Right lung (tissue), 5 donors: Measurements from ENCODE around the gene OCA2. TPM values are rescaled to one million over a fixed set of nuclear protein-coding genes. Genes with fewer than 3 reads are reported as not detected.

Experiments used
- DNase-seq, 2 donors: peaks; one replicate each; pipeline ENCODE4 v3.0.0-alpha.2; 2013
- polyA plus RNA-seq, 5 donors: library from polyadenylated mRNA; unstranded; fragments of 120-200 nt; gene quantifications; one replicate each; pipeline versions ENCODE4 v1.2.1 to v1.2.3, GENCODE V29; 2013; ENCODE audit warnings: inconsistent platforms in 1 of 5, low replicate concordance in 1 of 5; ENCODE audit not compliant: insufficient read length in 5 of 5, insufficient read depth in 1 of 5

OCA2 gene
- polyA plus RNA-seq, 5 donors: 11.5 to 19.4 (median 15.1) TPM

- DNase-seq: no peak
Measured at GRCh38 chr15:28106294-28107110, 7.4 kb upstream of the OCA2 start.

DNA sequence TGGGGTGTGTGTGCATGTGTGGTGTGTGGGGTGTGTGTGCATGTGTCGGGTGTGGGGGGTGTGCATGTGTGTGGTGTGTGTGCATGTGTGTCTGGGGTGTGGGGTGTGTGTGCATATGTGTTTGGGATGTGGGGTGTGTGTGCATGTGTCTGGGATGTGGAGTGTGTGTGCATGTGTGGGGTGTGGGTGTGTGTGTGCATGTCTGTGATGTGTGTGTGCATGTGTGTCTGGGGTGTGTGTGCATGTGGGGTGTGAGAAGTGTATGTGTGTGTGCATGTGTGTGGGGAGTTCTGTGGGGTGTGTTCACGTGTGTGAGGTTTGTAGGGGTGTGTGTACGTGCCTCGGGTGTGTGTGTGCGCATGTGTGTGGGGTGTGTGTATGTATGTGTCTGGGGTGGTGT is 6.7 kb upstream of the OCA2 start:
- DNase-seq: no peak

GRCh38 chr15:28105224-28105791 is 6.2 kb upstream of the OCA2 start:
- DNase-seq: no peak

DNA sequence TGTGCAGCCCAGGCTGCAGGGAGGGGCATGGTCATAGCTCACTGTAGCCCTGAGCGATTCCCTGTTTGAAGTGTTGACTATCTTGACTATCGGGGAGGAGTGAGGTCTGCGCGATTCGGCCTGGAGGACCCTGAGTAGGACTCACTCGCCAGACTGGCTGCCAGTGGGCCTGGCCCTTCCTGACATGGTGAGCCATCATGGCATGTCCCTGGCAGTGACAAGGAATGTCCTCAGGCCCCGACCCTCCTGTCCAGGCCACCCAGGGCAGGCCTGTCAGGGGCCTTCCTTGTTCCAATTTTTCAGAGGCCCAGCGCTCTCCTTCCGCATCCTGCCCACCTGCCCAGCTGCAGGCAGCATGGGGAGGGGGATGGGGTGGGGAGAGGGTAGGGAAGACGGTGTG is 5.2 kb upstream of the OCA2 start:
- no peak for DNase-seq

GRCh38 chr15:28103831-28104230 is 4.7 kb upstream of the OCA2 start:
- no peak for DNase-seq

DNA sequence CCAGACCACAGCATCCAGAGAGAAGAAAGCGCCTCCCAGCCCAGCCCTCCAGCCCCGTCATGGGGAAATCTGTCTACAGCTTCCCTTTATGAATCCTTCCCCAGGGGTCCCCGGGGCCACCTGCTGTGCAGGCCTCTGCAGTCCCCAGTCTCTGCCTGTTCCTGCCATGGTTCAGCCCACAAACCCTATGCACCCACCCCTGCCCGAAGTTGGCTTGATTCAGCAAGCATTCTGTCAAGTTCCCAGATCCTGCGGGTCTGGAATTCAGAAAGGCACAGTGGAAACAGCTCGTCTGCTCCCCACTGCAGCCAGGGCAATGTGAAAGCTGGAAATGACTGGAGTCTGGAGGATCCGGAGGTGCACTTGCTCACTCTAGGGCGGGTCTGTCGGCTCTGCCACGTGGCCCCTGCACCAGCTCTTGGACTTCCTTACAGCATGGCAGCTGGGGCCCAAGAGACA is 2.9 kb upstream of the OCA2 start:
- no peak for DNase-seq

DNA sequence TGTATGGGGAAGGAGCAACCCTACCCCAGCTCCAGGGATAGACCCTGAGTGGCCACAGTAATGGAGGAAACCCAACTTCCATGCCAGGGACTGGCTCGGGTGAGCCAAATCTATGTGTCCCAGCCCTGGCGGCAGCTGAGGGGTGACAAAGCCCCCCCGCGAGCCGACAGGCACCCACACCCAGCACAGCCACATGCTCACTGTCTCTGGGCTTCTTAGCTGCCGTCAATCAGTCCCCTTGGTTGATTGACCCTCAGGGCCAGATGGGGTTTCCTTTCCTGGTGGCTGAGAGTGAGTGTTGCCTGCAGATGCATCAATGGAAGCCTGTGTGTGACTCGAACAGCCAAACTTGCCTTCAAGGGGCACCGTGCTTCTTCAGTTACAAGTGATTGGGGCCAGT is 2.1 kb upstream of the OCA2 start:
- DNase-seq: no peak

- no peak for DNase-seq
Measured at GRCh38 chr15:28100516-28101195, 1.5 kb upstream of the OCA2 start.

GRCh38 chr15:28099555-28100140 is 533 bp upstream of the OCA2 start:
- no peak for DNase-seq

DNA sequence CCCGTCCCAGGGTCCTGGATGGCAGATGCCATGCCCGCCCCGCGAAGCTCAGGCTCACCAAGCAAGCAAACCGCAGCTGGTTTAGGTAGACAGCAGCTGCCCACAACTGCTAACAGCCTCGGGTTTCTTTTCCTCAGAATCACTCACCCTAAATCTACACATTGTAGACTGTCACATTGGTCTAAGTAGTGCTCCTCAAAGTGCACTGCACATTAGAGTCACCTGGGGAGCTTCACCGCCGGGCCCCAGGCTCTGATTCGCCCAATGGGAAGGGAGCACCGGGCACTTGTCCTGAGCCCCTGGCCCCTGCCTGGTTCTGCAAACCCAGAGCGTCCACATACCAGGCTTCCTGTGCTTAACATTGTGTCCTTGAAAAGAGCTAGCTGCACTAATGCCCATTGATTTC is 752 bp downstream of the OCA2 start:
- DNase-seq: no peak

DNA sequence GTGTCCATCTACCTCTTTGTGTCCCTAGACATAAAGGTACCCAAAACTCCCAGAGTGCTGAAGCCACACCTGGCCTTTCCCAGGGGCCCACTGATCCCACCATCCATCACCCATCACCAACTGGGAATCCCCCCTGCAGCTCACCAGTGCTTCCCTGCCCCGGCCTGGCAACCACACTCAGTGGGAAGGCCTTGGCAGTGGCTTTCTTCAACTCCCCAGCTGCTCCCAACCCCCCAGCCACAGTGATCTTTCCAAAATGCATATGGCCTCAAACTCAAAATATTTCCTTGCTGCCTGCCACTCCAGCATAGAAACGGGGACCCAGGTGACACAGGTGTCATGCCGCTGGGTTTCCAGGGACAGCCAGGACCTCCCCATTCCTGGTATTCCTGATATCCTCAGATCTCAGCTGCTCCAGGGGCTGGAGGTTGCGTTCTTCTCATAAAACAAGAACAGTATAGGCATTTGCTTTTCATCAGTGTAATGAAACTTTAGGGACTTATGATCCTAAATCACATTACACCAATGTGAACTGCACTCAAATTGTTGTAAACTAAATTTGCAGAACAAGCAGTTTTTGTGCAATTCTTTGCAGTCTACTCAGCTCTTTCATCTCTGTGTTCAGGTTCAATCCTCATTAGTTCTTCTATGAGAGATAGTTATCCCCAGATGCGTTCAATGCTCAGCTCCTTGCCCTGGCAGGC is 1.3 kb downstream of the OCA2 start:
- no peak for DNase-seq

DNA sequence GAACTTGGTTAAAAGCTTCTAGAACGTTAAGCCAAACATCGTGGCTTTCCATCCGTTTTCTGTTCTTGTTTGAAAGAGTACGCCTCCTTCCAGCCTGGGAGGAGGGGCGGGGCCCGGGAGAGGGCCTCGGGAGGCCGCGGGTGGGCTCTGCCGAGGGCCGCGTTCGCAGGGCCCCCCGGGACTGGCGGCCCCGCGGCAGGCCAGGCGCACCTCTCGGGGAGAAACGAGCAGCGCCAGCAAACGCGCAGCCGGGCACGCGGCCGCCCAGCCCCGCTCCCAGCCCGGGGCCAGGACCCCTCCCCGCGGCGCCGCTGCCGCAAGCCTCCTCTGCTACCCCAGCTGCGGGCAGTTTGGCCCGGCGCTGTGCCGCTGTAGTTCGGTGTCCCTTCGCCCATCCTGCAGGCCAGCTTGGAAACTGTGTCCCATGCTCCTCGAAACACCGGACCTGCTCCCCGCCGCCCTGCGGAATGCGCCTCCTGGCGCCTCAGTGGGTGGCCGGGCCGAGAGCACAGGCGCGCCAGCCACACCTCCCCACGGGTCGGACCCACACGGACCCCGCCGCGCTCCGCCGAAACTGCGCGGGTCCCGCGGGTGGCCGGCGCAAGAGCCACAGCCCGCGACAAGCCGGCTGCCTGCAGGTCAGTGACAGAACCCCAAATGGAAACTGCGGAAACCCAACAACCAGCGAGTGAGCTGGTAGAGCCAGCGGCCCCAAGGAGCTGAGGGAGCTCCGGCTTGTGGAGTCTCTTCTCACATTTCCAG is 2.3 kb downstream of the OCA2 start:
- DNase-seq: no peak

- no peak for DNase-seq
Measured at GRCh38 chr15:28096411-28096669, 2.8 kb downstream of the OCA2 start.

- DNase-seq: no peak
Measured at GRCh38 chr15:28094732-28095521, 4.2 kb downstream of the OCA2 start.

- no peak for DNase-seq
Measured at GRCh38 chr15:28093752-28094535, 5.2 kb downstream of the OCA2 start.

DNA sequence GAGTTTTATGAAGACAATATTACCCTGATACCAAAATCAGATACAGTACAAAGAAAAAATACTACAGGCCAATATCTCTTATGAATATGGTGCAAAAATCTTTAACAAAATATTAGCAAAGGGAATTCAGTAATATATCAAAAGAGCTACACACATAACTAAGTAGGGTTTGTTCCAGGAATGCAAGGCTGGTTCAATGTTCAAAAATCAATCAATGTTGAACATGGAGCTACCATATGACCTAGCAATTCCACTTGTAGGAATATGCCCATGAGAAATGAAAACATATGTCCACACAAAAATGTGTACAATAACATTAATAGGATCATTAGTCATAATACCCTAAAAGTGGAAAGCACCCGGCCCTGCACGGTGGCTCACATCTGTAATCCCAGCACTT is 7.8 kb downstream of the OCA2 start:
- no peak for DNase-seq

DNA sequence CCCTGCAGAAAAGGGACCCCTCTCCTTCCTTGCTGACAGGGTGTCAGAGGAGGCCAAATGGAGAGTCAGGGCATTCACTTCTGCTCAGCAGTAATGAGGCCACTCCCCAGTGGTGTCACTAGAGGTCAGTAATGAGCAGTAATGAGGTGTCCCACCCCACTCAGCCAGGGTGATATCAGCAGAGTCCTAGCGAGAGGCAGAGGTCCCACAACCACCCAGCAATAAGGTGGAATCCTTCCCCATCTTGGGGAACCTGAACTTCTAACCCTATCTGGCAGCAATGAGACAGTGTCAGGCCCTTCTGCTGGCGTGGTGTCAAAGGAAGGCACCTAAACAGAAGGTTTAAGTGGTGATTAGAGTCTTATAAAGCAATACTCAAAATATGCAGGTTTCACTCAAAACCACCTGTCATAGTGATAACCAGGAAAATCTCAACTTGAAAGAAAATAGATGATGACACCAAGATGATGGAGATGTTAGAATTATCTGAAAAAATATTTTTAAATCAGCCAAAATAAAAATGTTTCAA is 12.9 kb downstream of the OCA2 start:
- DNase-seq: no peak

DNA sequence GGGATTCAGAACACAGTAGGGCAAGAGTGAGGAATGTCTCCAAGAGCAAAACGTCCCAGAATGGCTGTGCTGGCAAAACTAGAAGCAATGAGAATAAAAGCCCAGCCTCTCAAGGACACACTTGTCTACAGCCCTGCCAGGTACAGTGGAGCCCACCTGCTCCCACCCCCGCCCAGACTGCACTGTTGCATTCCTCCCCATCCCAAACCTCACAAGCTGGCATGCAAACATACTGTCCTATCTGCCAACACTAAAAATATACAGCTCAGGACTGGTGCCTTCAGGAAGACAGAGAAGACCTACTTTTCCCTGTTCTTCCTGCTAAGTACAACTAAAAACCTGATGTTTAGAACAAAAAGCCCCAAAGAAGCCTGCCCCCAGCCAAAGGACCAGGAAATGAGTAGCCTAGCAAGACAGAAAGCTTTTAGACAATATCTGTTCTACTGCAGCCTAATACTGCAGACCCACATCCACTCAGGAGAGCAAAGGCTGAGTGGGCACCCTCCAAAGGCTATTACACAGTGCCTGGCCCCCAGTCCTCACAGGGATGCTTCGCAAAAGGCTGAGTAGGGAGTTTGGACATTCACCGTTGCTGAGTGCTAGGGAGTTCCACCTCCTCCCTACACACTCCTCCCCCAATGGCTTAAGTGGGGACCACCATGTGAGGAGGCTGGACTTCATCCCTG is 13.5 kb downstream of the OCA2 start:
- no peak for DNase-seq

DNA sequence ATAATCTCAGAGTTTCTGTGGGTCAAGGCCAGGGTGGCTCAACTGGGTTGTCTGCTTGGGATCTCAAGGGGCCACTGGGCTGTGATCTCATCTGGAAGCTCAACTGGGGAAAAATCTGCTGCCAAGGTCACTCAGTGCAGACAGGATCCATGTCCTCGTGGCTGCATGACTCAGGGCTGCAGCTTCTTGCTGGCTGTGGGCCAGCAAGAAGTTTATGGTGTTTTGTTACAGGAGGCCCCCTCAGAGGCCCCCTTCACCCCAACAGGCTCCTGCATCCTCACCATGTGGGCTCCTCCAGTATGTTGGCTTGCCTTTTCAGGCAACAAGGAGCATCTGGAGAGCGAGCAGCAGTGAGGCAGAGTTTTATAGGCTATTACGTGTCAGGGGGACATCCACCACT is 14.6 kb downstream of the OCA2 start:
- DNase-seq: no peak
